ENCODE results near the gene MOGAT3. TPM values are rescaled to one million over a fixed set of nuclear protein-coding genes. Genes with fewer than 3 reads are reported as not detected.
A peak's percentile ranks its signal among the peaks of the same experiment; 100 is the strongest.

MOGAT3 gene
- total RNA-seq, 1 experiment from 2014 or later: 0.15 TPM

DNA sequence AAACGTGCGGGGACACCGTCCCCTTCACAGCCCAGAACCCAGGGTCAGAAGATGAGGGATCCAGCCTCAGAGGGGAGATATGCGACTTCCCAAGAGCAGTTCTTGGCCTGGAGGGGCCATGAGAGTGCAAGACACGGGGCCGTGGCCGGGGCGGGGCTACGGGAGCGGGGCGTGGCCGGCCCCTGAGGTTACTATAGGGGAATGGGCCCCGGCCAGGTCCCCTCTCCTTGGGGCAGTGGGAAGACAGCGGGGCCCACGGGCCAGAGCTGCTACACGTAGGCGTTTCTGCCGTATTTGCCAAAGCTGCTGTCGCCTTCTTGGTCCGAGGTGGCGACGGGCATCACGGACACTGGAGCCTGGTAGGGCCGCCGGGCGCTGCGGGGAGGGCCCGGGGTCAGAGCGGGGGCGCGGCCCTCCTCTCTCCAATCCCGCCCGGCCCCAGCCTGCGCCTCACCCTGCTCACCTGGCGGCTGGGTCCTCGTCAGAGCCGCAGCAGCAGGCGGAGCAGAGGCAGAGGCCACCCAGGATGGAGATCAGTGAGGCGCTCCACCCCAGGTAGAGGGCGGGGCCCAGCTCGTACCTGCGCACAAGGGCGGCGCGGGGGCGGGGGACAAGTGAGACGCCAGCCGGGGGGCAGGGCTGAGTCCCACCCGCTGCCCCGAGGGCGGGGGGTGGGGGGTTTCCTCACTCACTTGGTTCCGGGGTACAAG lies 31.5 kb upstream of the MOGAT3 start:
- WGBS (ENCODE audit: extremely low coverage, insufficient read length, low lambda C conversion rate): no CpG with 5 or more reads among the region's 52 CpGs

More for the DNA sequence above, 31.5 kb upstream of the MOGAT3 start:
- 0 out of 2 replicates have a peak, but pooled peaks cover 3% of the 10 kb centered on the region for H3K4me1 ChIP-seq (ENCODE audit: insufficient read depth, low read length)
- H2BK12ac ChIP-seq (ENCODE audit: insufficient read length, low read depth, low read length): no peak overlapping the region
- no peak overlapping the region for H2BK120ac ChIP-seq (ENCODE audit: low read depth, low read length, poor library complexity, severe bottlenecking)
- no peak overlapping the region for H4K8ac ChIP-seq (replicated peaks; ENCODE audit: insufficient read length, low read depth, low read length)
- H3T11ph ChIP-seq (ENCODE audit: low read length): no peak overlapping the region
- H3K18ac ChIP-seq (ENCODE audit: insufficient read length, low read depth, low read length): no peak overlapping the region
- H3K23ac ChIP-seq (ENCODE audit: insufficient read length, low read depth, low read length): no peak overlapping the region
- H3K79me2 ChIP-seq (ENCODE audit: insufficient read depth, low read length): no peaks in the 10 kb centered on the region
- Mint-ChIP-seq H3K36me3 (ENCODE audit: insufficient read depth in 1 of 3, low read depth in 3 of 3) (peaks cover 0 to 24% (median 6%) of the 10 kb centered on the region in 3 experiments; a peak in 5 of 7 replicates), H3K27me3 (ENCODE audit: low read depth) (no peaks in the 10 kb centered on the region), H3K4me3 (peak overlapping the region; percentile 71 to 85), H3K9me3 (no peaks in the 10 kb centered on the region), H3K27ac (peak overlapping the region; percentile 50 to 92 (median 67); a peak in 3 of 7 replicates), H3K4me1 (peaks cover 20 to 23% of the 10 kb centered on the region in 2 experiments)
- no peaks in the 10 kb centered on the region for H3K23me2 ChIP-seq (ENCODE audit: insufficient read length, low read depth, low read length, poor library complexity, severe bottlenecking)
- H2AK5ac ChIP-seq (ENCODE audit: insufficient read length, low read length): no peak overlapping the region
- no peak overlapping the region for H4K91ac ChIP-seq (ENCODE audit: insufficient read length, low read depth, low read length)
- H3K4me2 ChIP-seq (ENCODE audit: insufficient read depth, insufficient read length, low read length): peak overlapping the region; percentile 49
- H4K5ac ChIP-seq (ENCODE audit: insufficient read length, low read depth, low read length): no peak overlapping the region
- H3K14ac ChIP-seq (ENCODE audit: insufficient read depth, low read length): no peak overlapping the region
- H3K27me3 ChIP-seq (ENCODE audit: insufficient read depth, low read length): no peaks in the 10 kb centered on the region
- H3K9me3 ChIP-seq (ENCODE audit: control insufficient read depth, low read depth, low read length): no peaks in the 10 kb centered on the region
- H2BK15ac ChIP-seq (ENCODE audit: low read depth, low read length): no peak overlapping the region
- no peak overlapping the region for H3K4ac ChIP-seq (ENCODE audit: low read depth, low read length)
- DNase-seq: peak; percentile 74
- no peak overlapping the region for H2BK5ac ChIP-seq (ENCODE audit: insufficient read length, low read length)
- no peak overlapping the region for H2AFZ ChIP-seq (ENCODE audit: low read length)
- H3K27ac ChIP-seq (ENCODE audit: insufficient read length, low read depth, low read length): no peak overlapping the region
- no peak overlapping the region for H3K56ac ChIP-seq (ENCODE audit: insufficient read length, low read depth, low read length)
- H3K9ac ChIP-seq (ENCODE audit: extremely low read depth, insufficient read length, low read length): no peak overlapping the region
- TF ChIP-seq, protein P1, sequence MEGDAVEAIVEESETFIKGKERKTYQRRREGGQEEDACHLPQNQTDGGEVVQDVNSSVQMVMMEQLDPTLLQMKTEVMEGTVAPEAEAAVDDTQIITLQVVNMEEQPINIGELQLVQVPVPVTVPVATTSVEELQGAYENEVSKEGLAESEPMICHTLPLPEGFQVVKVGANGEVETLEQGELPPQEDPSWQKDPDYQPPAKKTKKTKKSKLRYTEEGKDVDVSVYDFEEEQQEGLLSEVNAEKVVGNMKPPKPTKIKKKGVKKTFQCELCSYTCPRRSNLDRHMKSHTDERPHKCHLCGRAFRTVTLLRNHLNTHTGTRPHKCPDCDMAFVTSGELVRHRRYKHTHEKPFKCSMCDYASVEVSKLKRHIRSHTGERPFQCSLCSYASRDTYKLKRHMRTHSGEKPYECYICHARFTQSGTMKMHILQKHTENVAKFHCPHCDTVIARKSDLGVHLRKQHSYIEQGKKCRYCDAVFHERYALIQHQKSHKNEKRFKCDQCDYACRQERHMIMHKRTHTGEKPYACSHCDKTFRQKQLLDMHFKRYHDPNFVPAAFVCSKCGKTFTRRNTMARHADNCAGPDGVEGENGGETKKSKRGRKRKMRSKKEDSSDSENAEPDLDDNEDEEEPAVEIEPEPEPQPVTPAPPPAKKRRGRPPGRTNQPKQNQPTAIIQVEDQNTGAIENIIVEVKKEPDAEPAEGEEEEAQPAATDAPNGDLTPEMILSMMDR (conservative IDR thresholded peaks at IDR 0.05): no peak
- no peaks in the 10 kb centered on the region for H4K20me1 ChIP-seq (ENCODE audit: control insufficient read depth, insufficient read depth, insufficient read length)
- H2BK20ac ChIP-seq (ENCODE audit: low read depth, low read length, poor library complexity, severe bottlenecking): no peak overlapping the region
- H3K79me1 ChIP-seq (ENCODE audit: insufficient read depth, low read depth, low read length, poor library complexity, severe bottlenecking): no peaks in the 10 kb centered on the region
